ENCODE results near the gene AP5B1. TPM values are rescaled to one million over a fixed set of nuclear protein-coding genes. Genes with fewer than 3 reads are reported as not detected.

AP5B1 gene
- total RNA-seq, 5 donors from 2014 or later (not counting 1 experiment from before 2014, with no cell fraction given), result 17.7 to 31.6 (median 30.1) TPM

- ATAC-seq (replicated peaks in 1 of 4), result no peak
- H3K4me1 Mint-ChIP-seq, result peaks cover 7 to 15% (median 12%) of the 10 kb centered on the region in 3 donors
- H3K4me3 Mint-ChIP-seq, result peak overlapping the region in 2 of 3 donors; percentile 72 to 84
- ChIA-PET CTCF (interaction anchor here in 1 of 2 donors (0.6 to 2.1 kb wide), 3 partner anchors 8 to 422 kb away, joined by 3 to 13 read pairs (median 6); no protein-coding TSS in a partner anchor), POLR2A (no interaction called here)
- Histone ChIP-seq H3K4me1 (ENCODE audit: control insufficient read depth in 1 of 2, extremely low read depth in 1 of 2, insufficient read depth in 2 of 2, low read length in 2 of 2) (peaks cover 2 to 31% of the 10 kb centered on the region in 2 experiments), H3K4me3 (ENCODE audit: control insufficient read depth in 1 of 2, extremely low read depth in 1 of 2, low read length in 1 of 2) (no peak overlapping the region), H3K36me3 (ENCODE audit: control insufficient read depth in 2 of 2, extremely low read depth in 1 of 2, insufficient read depth in 1 of 2, low read length in 1 of 2) (peaks cover 4 to 23% of the 10 kb centered on the region in 2 donors), H3K27me3 (replicated peaks in 1 of 2; ENCODE audit: control insufficient read depth in 2 of 2, extremely low read depth in 1 of 2, insufficient read depth in 2 of 2, low read length in 1 of 2) (peaks cover 0 to 6% of the 10 kb centered on the region in 2 experiments), H3K9me3 (no peaks in the 10 kb centered on the region), H3K27ac (ENCODE audit: low read length) (no peak overlapping the region)
- H3K27ac Mint-ChIP-seq, result no peak overlapping the region
- H3K9me3 Mint-ChIP-seq, result no peaks in the 10 kb centered on the region
- WGBS (ENCODE audit: insufficient coverage), result 96% methylated on average over 20 of the region's 20 CpGs
- no peaks in the 10 kb centered on the region for H3K36me3 Mint-ChIP-seq
- no peak for DNase-seq
- no peaks in the 10 kb centered on the region for H3K27me3 Mint-ChIP-seq
These were observed 2.3 kb downstream of the AP5B1 start for GRCh38 chr11:65778431-65778900.

DNA sequence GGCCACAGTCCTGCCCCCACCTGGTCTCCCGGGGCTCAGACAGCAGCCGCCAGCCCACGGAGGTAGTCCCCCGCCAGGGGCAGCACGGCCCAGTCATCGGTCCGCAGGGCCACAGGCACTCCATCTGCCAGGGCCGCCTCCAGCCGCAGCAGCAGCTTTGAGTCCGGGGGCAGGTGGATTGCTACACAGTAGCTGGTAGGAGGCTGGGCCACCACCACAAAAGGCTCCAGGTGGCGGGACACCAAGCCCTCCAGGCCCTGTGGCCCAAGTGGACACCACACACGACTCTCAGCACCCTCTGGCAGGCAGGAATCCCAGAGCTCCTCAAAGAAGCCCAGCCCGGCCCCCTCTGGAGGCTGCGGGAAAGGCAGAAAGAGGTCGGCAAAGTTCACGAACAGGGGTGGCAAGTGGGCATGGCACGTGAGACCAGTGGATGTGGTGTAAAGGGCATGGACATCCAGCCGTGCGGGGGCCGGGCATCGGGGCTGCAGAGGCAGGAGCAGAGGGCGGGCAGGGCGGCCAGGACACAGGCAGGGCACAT is 2.9 kb downstream of the AP5B1 start:
- Mint-ChIP-seq H3K9me3 (no peaks in the 10 kb centered on the region), H3K4me1 (peaks cover 7 to 15% (median 12%) of the 10 kb centered on the region in 3 donors), H3K27ac (no peak overlapping the region), H3K36me3 (no peaks in the 10 kb centered on the region), H3K4me3 (peak overlapping the region in 1 of 3 donors; percentile 31), H3K27me3 (no peaks in the 10 kb centered on the region)
- ATAC-seq (replicated peaks in 1 of 4) (no peak), DNase-seq (no peak)
- peaks cover 4 to 23% of the 10 kb centered on the region in 2 donors for H3K36me3 ChIP-seq (ENCODE audit: control insufficient read depth in 2 of 2, extremely low read depth in 1 of 2, insufficient read depth in 1 of 2, low read length in 1 of 2)
- no peaks in the 10 kb centered on the region for H3K9me3 ChIP-seq
- WGBS (ENCODE audit: insufficient coverage), result 96% methylated on average over 23 of the region's 23 CpGs
- ChIA-PET CTCF (interaction anchor here in 1 of 2 donors (0.5 kb wide), 1 partner anchor 41 kb away, joined by 3 read pairs; no protein-coding TSS in a partner anchor), POLR2A (no interaction called here)
- peaks cover 0 to 4% of the 10 kb centered on the region in 2 experiments for H3K27me3 ChIP-seq (replicated peaks in 1 of 2; ENCODE audit: control insufficient read depth in 2 of 2, extremely low read depth in 1 of 2, insufficient read depth in 2 of 2, low read length in 1 of 2)
- peaks cover 2 to 31% of the 10 kb centered on the region in 2 experiments for H3K4me1 ChIP-seq (ENCODE audit: control insufficient read depth in 1 of 2, extremely low read depth in 1 of 2, insufficient read depth in 2 of 2, low read length in 2 of 2)
- no peak overlapping the region for H3K27ac ChIP-seq (ENCODE audit: low read length)
- no peak overlapping the region for H3K4me3 ChIP-seq (ENCODE audit: control insufficient read depth in 1 of 2, extremely low read depth in 1 of 2, low read length in 1 of 2)

GRCh38 chr11:65777241-65777640 is 3.5 kb downstream of the AP5B1 start:
- Histone ChIP-seq H3K36me3 (ENCODE audit: control insufficient read depth in 2 of 2, extremely low read depth in 1 of 2, insufficient read depth in 1 of 2, low read length in 1 of 2) (peaks cover 4 to 23% of the 10 kb centered on the region in 2 donors), H3K9me3 (no peaks in the 10 kb centered on the region), H3K4me1 (ENCODE audit: control insufficient read depth in 1 of 2, extremely low read depth in 1 of 2, insufficient read depth in 2 of 2, low read length in 2 of 2) (peaks cover 2 to 31% of the 10 kb centered on the region in 2 experiments), H3K27me3 (replicated peaks in 1 of 2; ENCODE audit: control insufficient read depth in 2 of 2, extremely low read depth in 1 of 2, insufficient read depth in 2 of 2, low read length in 1 of 2) (peaks cover 0 to 3% of the 10 kb centered on the region in 2 experiments), H3K27ac (ENCODE audit: low read length) (no peak overlapping the region), H3K4me3 (ENCODE audit: control insufficient read depth in 1 of 2, extremely low read depth in 1 of 2, low read length in 1 of 2) (no peak overlapping the region)
- H3K4me1 Mint-ChIP-seq, result peaks cover 7 to 15% (median 13%) of the 10 kb centered on the region in 3 donors
- no peak overlapping the region for H3K4me3 Mint-ChIP-seq
- no peak overlapping the region for H3K27ac Mint-ChIP-seq
- no peaks in the 10 kb centered on the region for H3K27me3 Mint-ChIP-seq
- DNase-seq (no peak), ATAC-seq (replicated peaks in 1 of 4) (no peak)
- no peaks in the 10 kb centered on the region for H3K36me3 Mint-ChIP-seq
- ChIA-PET POLR2A (no interaction called here), CTCF (interaction anchor here (0.5 to 0.7 kb wide), 2 partner anchors 57 to 1436 kb away, joined by 3 to 5 read pairs; partner anchors contain the start of gene RNASEH2C (in 1 of the 2))
- WGBS (ENCODE audit: insufficient coverage), result 90% methylated on average over 6 of the region's 8 CpGs
- no peaks in the 10 kb centered on the region for H3K9me3 Mint-ChIP-seq

DNA sequence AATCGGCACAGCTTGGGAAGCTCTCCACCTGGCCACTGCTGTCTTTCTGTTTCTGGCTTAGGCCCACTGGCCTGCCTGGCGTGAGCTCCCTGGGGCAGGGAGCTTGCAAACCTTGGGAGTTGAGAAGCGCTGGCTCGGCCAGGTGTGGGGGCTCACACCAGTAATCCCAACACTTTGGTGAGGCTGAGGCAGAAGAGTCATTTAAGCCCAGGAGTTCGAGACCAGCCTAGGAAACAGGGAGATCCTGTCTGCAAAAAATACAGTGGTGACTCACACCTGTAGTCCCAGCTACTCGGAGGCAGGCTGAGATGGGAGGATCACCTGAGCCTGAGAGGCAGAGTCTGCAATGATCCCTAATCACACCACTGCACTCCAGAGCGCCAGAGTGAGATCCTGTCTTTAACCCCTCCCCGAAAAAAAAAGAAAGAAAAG is 4.0 kb downstream of the AP5B1 start:
- POLR2A ChIA-PET, result no interaction called here
- Mint-ChIP-seq H3K27me3 (no peaks in the 10 kb centered on the region), H3K36me3 (no peaks in the 10 kb centered on the region), H3K9me3 (no peaks in the 10 kb centered on the region), H3K4me1 (peaks cover 7 to 15% (median 13%) of the 10 kb centered on the region in 3 donors), H3K4me3 (no peak overlapping the region), H3K27ac (no peak overlapping the region)
- Histone ChIP-seq H3K27ac (ENCODE audit: low read length) (no peak overlapping the region), H3K36me3 (ENCODE audit: control insufficient read depth in 2 of 2, extremely low read depth in 1 of 2, insufficient read depth in 1 of 2, low read length in 1 of 2) (peaks cover 4 to 23% of the 10 kb centered on the region in 2 donors), H3K9me3 (no peaks in the 10 kb centered on the region), H3K27me3 (replicated peaks in 1 of 2; ENCODE audit: control insufficient read depth in 2 of 2, extremely low read depth in 1 of 2, insufficient read depth in 2 of 2, low read length in 1 of 2) (peaks cover 0 to 3% of the 10 kb centered on the region in 2 experiments), H3K4me1 (ENCODE audit: control insufficient read depth in 1 of 2, extremely low read depth in 1 of 2, insufficient read depth in 2 of 2, low read length in 2 of 2) (peaks cover 2 to 26% of the 10 kb centered on the region in 2 experiments), H3K4me3 (ENCODE audit: control insufficient read depth in 1 of 2, extremely low read depth in 1 of 2, low read length in 1 of 2) (no peak overlapping the region)
- CTCF ChIA-PET, result interaction anchor here in 1 of 2 donors (0.7 to 1.1 kb wide), 3 partner anchors 32 to 1437 kb away, joined by 3 to 5 read pairs (median 4); no protein-coding TSS in a partner anchor
- 94% methylated on average over 7 of the region's 8 CpGs for WGBS (ENCODE audit: insufficient coverage)
- DNase-seq, result no peak
- no peak for ATAC-seq (replicated peaks in 1 of 4)

DNA sequence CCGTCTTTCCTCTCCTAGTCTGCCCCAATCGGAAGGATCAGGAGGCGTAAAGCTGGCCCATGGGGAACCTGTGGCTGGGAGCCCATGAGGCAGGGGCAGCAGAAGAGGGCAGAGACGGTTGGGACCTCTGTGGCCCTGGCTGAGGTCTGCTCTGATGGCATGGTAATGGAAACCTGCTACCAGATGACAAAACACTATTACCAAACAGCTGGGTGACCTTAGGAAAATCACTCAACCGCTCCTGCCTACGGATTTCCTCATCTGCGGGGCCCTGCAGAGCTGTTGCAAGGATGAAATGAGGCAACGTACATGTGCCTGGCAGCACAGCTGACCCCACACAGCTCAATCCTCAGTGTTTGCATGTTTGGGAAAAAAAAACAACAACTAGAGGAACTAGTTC is 4.6 kb downstream of the AP5B1 start:
- DNase-seq (no peak), ATAC-seq (replicated peaks in 1 of 4) (no peak)
- ChIA-PET CTCF (interaction anchor here in 1 of 2 donors (0.8 to 1.1 kb wide), 2 partner anchors 32 to 51 kb away, joined by 3 to 4 read pairs; no protein-coding TSS in a partner anchor), POLR2A (interaction anchor here in 1 of 2 donors (0.5 kb wide), 1 partner anchor 293 kb away, joined by 4 read pairs; no protein-coding TSS in a partner anchor)
- H3K27ac ChIP-seq (ENCODE audit: low read length), result no peak overlapping the region
- H3K36me3 Mint-ChIP-seq, result no peaks in the 10 kb centered on the region
- H3K4me1 ChIP-seq (ENCODE audit: control insufficient read depth in 1 of 2, extremely low read depth in 1 of 2, insufficient read depth in 2 of 2, low read length in 2 of 2), result peaks cover 2 to 22% of the 10 kb centered on the region in 2 experiments
- 70% methylated on average over 7 of the region's 8 CpGs for WGBS (ENCODE audit: insufficient coverage)
- H3K4me3 ChIP-seq (ENCODE audit: control insufficient read depth in 1 of 2, extremely low read depth in 1 of 2, low read length in 1 of 2), result no peak overlapping the region
- H3K36me3 ChIP-seq (ENCODE audit: control insufficient read depth in 2 of 2, extremely low read depth in 1 of 2, insufficient read depth in 1 of 2, low read length in 1 of 2), result peaks cover 4 to 23% of the 10 kb centered on the region in 2 donors
- no peaks in the 10 kb centered on the region for H3K27me3 ChIP-seq (replicated peaks in 1 of 2; ENCODE audit: control insufficient read depth in 2 of 2, extremely low read depth in 1 of 2, insufficient read depth in 2 of 2, low read length in 1 of 2)
- peaks cover 11 to 15% (median 13%) of the 10 kb centered on the region in 3 donors for H3K4me1 Mint-ChIP-seq
- no peaks in the 10 kb centered on the region for H3K9me3 ChIP-seq
- no peak overlapping the region for H3K27ac Mint-ChIP-seq
- no peaks in the 10 kb centered on the region for H3K27me3 Mint-ChIP-seq
- H3K9me3 Mint-ChIP-seq, result no peaks in the 10 kb centered on the region
- no peak overlapping the region for H3K4me3 Mint-ChIP-seq

DNA sequence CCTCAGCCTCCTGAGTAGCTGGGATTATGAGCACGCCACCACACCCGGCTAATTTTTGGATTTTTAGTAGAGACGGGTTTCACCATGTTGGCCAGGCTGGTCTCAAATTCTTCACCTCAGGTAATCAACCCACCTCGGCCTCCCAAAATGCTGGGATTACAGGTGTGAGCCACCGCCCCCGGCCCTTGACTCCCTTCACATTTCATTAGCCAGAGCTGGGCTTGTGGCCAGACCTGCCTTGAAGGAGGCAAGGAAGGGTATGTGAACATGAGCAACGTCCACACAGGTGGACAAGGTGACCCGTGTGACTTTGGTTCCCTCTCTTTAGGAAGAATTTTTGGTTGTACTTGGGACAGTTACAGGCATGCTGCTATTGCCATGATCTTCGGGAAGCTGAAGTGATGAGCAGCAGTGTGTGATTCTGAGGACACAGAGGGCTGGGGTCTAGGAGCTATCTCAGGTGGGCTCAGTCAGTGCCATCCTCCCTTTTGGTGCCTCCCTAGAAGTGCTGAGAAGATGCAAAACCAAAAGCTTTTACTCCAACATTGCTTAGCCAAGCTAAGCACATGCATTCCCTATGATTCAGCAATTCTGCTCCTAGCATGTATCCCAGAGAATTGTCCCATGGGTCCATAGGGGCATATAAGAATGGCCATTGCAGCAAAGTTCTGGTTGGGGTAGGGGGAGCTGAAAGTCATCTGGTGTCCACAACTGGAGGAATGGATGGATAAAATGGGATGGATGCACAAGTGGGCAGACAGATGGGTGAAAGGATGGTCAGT is 6.1 kb downstream of the AP5B1 start:
- Mint-ChIP-seq H3K27me3 (no peaks in the 10 kb centered on the region), H3K36me3 (no peaks in the 10 kb centered on the region), H3K4me3 (no peak overlapping the region), H3K27ac (peak overlapping the region in 1 of 2 donors; percentile 32), H3K9me3 (no peaks in the 10 kb centered on the region), H3K4me1 (peaks cover 13 to 15% (median 14%) of the 10 kb centered on the region in 3 donors)
- Histone ChIP-seq H3K9me3 (no peaks in the 10 kb centered on the region), H3K4me1 (ENCODE audit: control insufficient read depth in 1 of 2, extremely low read depth in 1 of 2, insufficient read depth in 2 of 2, low read length in 2 of 2) (peaks cover 0 to 20% of the 10 kb centered on the region in 2 experiments), H3K36me3 (ENCODE audit: control insufficient read depth in 2 of 2, extremely low read depth in 1 of 2, insufficient read depth in 1 of 2, low read length in 1 of 2) (peaks cover 4 to 23% of the 10 kb centered on the region in 2 donors), H3K27ac (ENCODE audit: low read length) (no peak overlapping the region), H3K27me3 (replicated peaks in 1 of 2; ENCODE audit: control insufficient read depth in 2 of 2, extremely low read depth in 1 of 2, insufficient read depth in 2 of 2, low read length in 1 of 2) (no peaks in the 10 kb centered on the region), H3K4me3 (ENCODE audit: control insufficient read depth in 1 of 2, extremely low read depth in 1 of 2, low read length in 1 of 2) (no peak overlapping the region)
- ATAC-seq (replicated peaks in 1 of 4), result no peak
- WGBS (ENCODE audit: insufficient coverage), result 79% methylated on average over 4 of the region's 9 CpGs
- no peak for DNase-seq
- ChIA-PET POLR2A (no interaction called here), CTCF (no interaction called here)
